LHCN-M2 (cell line): ENCODE measurements around the gene CARD8. TPM values are rescaled to one million over a fixed set of nuclear protein-coding genes. Genes with fewer than 3 reads are reported as not detected.
"Not testable (repeated sequence)": the region's sequence is repeated elsewhere in the genome, so short reads cannot be mapped to it uniquely, and the experiment has no call there.

Experiments
- DNase-seq: peaks from one replicate; pipeline ENCODE4 v3.0.0-alpha.2; 2012; ENCODE audit warnings: low read depth
- total RNA-seq: library from RNA; depleted of rRNA; stranded (reverse); fragments of >200 nt; gene quantifications from 2 replicates; pipeline ENCODE4 v1.2.3, GENCODE V29; 2014

The CARD8 gene
- total RNA-seq, 1 experiment from 2014 or later: 26.1 TPM

- not testable (repeated sequence) for DNase-seq
Observed at GRCh38 chr19:48265326-48265725, 9.6 kb upstream of the CARD8 start.

GRCh38 chr19:48260359-48260714 is 4.6 kb upstream of the CARD8 start:
- not testable (repeated sequence) for DNase-seq

GRCh38 chr19:48258992-48259391 is 3.3 kb upstream of the CARD8 start:
- DNase-seq: not testable (repeated sequence)

GRCh38 chr19:48258350-48258749 is 2.6 kb upstream of the CARD8 start:
- no peak for DNase-seq

- DNase-seq: no peak
Observed at GRCh38 chr19:48254529-48254970, 1.2 kb downstream of the CARD8 start.

- DNase-seq: no peak
Observed at GRCh38 chr19:48253999-48254398, 1.7 kb downstream of the CARD8 start.

GRCh38 chr19:48252609-48253008 is 3.1 kb downstream of the CARD8 start:
- no peak for DNase-seq

- no peak for DNase-seq
Observed at GRCh38 chr19:48250290-48251025, 5.3 kb downstream of the CARD8 start.

GRCh38 chr19:48249502-48250014 is 6.2 kb downstream of the CARD8 start:
- DNase-seq: no peak

GRCh38 chr19:48248081-48248833 is 7.5 kb downstream of the CARD8 start:
- DNase-seq: no peak

- DNase-seq: no peak
Observed at GRCh38 chr19:48247212-48247611, 8.5 kb downstream of the CARD8 start.

- no peak for DNase-seq
Observed at GRCh38 chr19:48246101-48246500, 9.6 kb downstream of the CARD8 start.

- DNase-seq: no peak
Observed at GRCh38 chr19:48244281-48244680, 11.4 kb downstream of the CARD8 start.

- not testable (repeated sequence) for DNase-seq
Observed at GRCh38 chr19:48241771-48242170, 13.9 kb downstream of the CARD8 start.

- peak; percentile 35 for DNase-seq
Observed at GRCh38 chr19:48239582-48240141, 16.1 kb downstream of the CARD8 start.

- DNase-seq: peak; percentile 43
Observed at GRCh38 chr19:48239120-48239519, 16.6 kb downstream of the CARD8 start.

GRCh38 chr19:48237057-48237456 is 18.7 kb downstream of the CARD8 start:
- DNase-seq: no peak

GRCh38 chr19:48230555-48231129 is 25.1 kb downstream of the CARD8 start:
- no peak for DNase-seq

GRCh38 chr19:48221628-48222027 is 34.1 kb downstream of the CARD8 start:
- no peak for DNase-seq

GRCh38 chr19:48220784-48221183 is 34.9 kb downstream of the CARD8 start:
- not testable (repeated sequence) for DNase-seq

- DNase-seq: no peak
Observed at GRCh38 chr19:48218997-48219396, 36.7 kb downstream of the CARD8 start.

- no peak for DNase-seq
Observed at GRCh38 chr19:48216933-48217332, 38.8 kb downstream of the CARD8 start.
